ENCODE results near the gene RCL1. TPM values are rescaled to one million over a fixed set of nuclear protein-coding genes. Genes with fewer than 3 reads are reported as not detected.
"Not testable (repeated sequence)": the region's sequence is repeated elsewhere in the genome, so short reads cannot be mapped to it uniquely, and the experiment has no call there.

The RCL1 gene
- total and polyA plus RNA-seq, 2 donors (not counting 3 experiments of a cell fraction or from before 2014, with no cell fraction given): 12.9 to 13.2 TPM

DNA sequence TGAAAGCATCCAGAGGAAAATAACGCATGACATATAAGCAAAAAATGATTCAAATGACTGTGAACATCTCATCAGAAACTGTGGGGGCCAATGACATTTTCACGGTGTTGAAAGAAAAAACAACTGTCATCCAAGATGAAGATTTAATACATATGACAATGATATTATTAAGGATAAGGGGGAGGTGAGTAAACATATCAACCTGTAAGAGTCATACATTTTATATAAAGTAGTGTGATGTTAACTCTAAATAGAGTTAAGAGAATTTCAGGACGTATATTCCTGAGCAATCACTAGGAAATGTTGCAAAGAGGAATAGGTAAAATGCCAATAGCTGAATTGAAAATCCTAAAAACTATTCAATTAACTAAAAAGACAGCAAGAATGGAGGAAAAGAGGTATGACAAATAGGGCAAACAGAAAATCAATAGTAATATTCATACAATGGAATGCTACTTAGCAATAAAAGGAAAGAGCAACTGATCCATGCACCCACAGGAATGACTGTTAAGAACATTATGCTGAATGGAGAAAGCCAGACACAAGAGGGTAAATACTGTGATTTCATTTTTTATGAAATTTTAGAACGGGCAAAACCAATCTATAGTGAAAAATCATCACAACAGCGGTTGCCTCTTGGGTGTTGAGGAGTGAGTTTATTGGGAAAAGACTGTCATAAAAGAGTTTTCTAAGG lies 99.9 kb downstream of the RCL1 start:
- intact Hi-C loops (cut with micrococcal nuclease) (no loop called here), dilution Hi-C loops (cut with MboI; ENCODE audit: extremely low pct_ligation_motif_present, low sequenced_read_pairs) (no loop called here)
- ChIA-PET POLR2A (no interaction called here), CTCF (no interaction called here)
- no peak overlapping the region for H3K27ac ChIP-seq (ENCODE audit: insufficient read depth, low read depth, low read length)
- H4K20me1 ChIP-seq (replicated peaks; ENCODE audit: control insufficient read depth, extremely low read depth, insufficient read depth, low read length): no peaks in the 10 kb centered on the region
- no peak overlapping the region for H3K4me3 ChIP-seq (replicated peaks in 1 of 3; ENCODE audit: insufficient read depth in 1 of 3, low read depth in 1 of 3, low read length in 3 of 3)
- H3K27me3 ChIP-seq (ENCODE audit: control insufficient read depth in 2 of 2, insufficient read depth in 2 of 2, low read length in 2 of 2): no peaks in the 10 kb centered on the region
- DNase-seq (ENCODE audit: low read depth, low spot score) (no peak), FAIRE-seq (no peak)
- no peak overlapping the region for H3K4me2 ChIP-seq (ENCODE audit: insufficient read depth, low read length)
- H3K79me2 ChIP-seq (ENCODE audit: control insufficient read depth, insufficient read depth, low read length): no peaks in the 10 kb centered on the region
- no peak overlapping the region for H3K9ac ChIP-seq (replicated peaks; ENCODE audit: extremely low read depth, insufficient read depth, low read length)
- BruUV-seq (replicated peaks): no TSS peak
- no peaks in the 10 kb centered on the region for H3K9me1 ChIP-seq (replicated peaks; ENCODE audit: control insufficient read depth, extremely low read depth, insufficient read depth, low read length)
- H3K4me1 ChIP-seq (ENCODE audit: control insufficient read depth, extremely low read depth, insufficient read depth, low read length): no peaks in the 10 kb centered on the region
- H3K36me3 ChIP-seq (ENCODE audit: control insufficient read depth in 2 of 2, extremely low read depth in 1 of 2, insufficient read depth in 2 of 2, low read length in 2 of 2): no peaks in the 10 kb centered on the region
- H2AFZ ChIP-seq (ENCODE audit: low read depth, low read length): no peak overlapping the region
- no peak for TF ChIP-seq POLR2AphosphoS5 (IDR thresholded peaks at IDR 0.05; ENCODE audit: insufficient read depth, low read depth, low read length)
- TF ChIP-seq GATA2 (IDR thresholded peaks at IDR 0.05; ENCODE audit: insufficient read depth, insufficient read length, low read depth, low read length): no peak
- TF ChIP-seq POLR2A (IDR thresholded peaks at IDR 0.05; ENCODE audit: low read depth, low read length): no peak
- TF ChIP-seq MYC (IDR thresholded peaks at IDR 0.05; ENCODE audit: low read depth, low read length): no peak
- no peaks in the 10 kb centered on the region for H3K9me3 ChIP-seq (replicated peaks; ENCODE audit: control insufficient read depth, insufficient read depth, low read length)

DNA sequence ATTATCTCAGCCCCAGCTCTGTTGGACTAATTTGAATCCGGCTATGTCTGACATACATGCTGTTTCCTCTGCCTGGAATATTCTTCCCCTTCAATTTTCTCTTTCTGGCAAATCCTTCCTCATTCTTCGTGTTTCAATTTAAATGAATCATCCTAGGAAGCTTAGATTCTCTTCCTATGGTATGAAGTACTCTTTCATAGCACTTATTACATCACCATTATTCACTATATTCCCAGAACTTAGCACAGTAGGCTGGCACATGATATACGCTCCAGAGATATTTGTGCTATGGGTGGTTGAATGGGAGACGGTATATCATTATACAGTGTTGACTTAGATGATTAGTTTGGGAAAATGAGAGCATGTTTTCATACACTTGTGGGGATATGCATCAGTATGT lies 101.3 kb downstream of the RCL1 start:
- no peak overlapping the region for H3K4me3 ChIP-seq (replicated peaks in 1 of 3; ENCODE audit: insufficient read depth in 1 of 3, low read depth in 1 of 3, low read length in 3 of 3)
- H3K27me3 ChIP-seq (ENCODE audit: control insufficient read depth in 2 of 2, insufficient read depth in 2 of 2, low read length in 2 of 2): no peaks in the 10 kb centered on the region
- no peaks in the 10 kb centered on the region for H3K9me1 ChIP-seq (replicated peaks; ENCODE audit: control insufficient read depth, extremely low read depth, insufficient read depth, low read length)
- no peaks in the 10 kb centered on the region for H3K9me3 ChIP-seq (replicated peaks; ENCODE audit: control insufficient read depth, insufficient read depth, low read length)
- no peaks in the 10 kb centered on the region for H3K79me2 ChIP-seq (ENCODE audit: control insufficient read depth, insufficient read depth, low read length)
- intact Hi-C loops (cut with micrococcal nuclease) (no loop called here), dilution Hi-C loops (cut with MboI; ENCODE audit: extremely low pct_ligation_motif_present, low sequenced_read_pairs) (no loop called here)
- no peak overlapping the region for H2AFZ ChIP-seq (ENCODE audit: low read depth, low read length)
- H4K20me1 ChIP-seq (replicated peaks; ENCODE audit: control insufficient read depth, extremely low read depth, insufficient read depth, low read length): no peaks in the 10 kb centered on the region
- no TSS peak for BruUV-seq (replicated peaks)
- FAIRE-seq (no peak), DNase-seq (ENCODE audit: low read depth, low spot score) (no peak)
- H3K9ac ChIP-seq (replicated peaks; ENCODE audit: extremely low read depth, insufficient read depth, low read length): no peak overlapping the region
- ChIA-PET CTCF (interaction anchor here (1.0 to 1.8 kb wide), 4 partner anchors 8 to 31 kb away, joined by 3 to 5 read pairs (median 4); no protein-coding TSS in a partner anchor), POLR2A (no interaction called here)
- TF ChIP-seq POLR2A (IDR thresholded peaks at IDR 0.05; ENCODE audit: low read depth, low read length): no peak
- H3K27ac ChIP-seq (ENCODE audit: insufficient read depth, low read depth, low read length): no peak overlapping the region
- H3K4me1 ChIP-seq (ENCODE audit: control insufficient read depth, extremely low read depth, insufficient read depth, low read length): no peaks in the 10 kb centered on the region
- no peak overlapping the region for H3K4me2 ChIP-seq (ENCODE audit: insufficient read depth, low read length)
- no peaks in the 10 kb centered on the region for H3K36me3 ChIP-seq (ENCODE audit: control insufficient read depth in 2 of 2, extremely low read depth in 1 of 2, insufficient read depth in 2 of 2, low read length in 2 of 2)

DNA sequence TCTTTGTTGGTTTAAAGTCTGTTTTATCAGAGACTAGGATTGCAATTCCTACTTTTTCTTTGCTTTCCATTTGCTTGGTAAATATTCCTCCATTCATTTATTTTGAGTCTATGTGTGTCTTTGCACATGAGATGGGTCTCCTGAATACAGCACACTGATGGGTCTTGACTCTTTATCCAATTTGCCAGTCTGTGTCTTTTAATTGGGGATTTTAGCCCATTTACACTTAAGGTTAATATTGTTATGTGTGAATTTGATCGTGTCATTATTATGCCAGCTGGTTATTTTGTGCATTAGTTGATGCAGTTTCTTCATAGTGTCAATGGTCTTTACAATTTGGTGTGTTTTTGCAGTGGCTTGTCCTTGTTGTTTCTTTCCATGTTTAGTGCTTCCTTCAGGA lies 107.1 kb downstream of the RCL1 start:
- H3K4me1 ChIP-seq (ENCODE audit: control insufficient read depth, extremely low read depth, insufficient read depth, low read length); H3K27me3 ChIP-seq (ENCODE audit: control insufficient read depth in 2 of 2, insufficient read depth in 2 of 2, low read length in 2 of 2); H3K27ac ChIP-seq (ENCODE audit: insufficient read depth, low read depth, low read length); dilution Hi-C loops (cut with MboI; ENCODE audit: extremely low pct_ligation_motif_present, low sequenced_read_pairs); H3K9me3 ChIP-seq (replicated peaks; ENCODE audit: control insufficient read depth, insufficient read depth, low read length); H2AFZ ChIP-seq (ENCODE audit: low read depth, low read length); H3K36me3 ChIP-seq (ENCODE audit: control insufficient read depth in 2 of 2, extremely low read depth in 1 of 2, insufficient read depth in 2 of 2, low read length in 2 of 2); FAIRE-seq; H3K4me2 ChIP-seq (ENCODE audit: insufficient read depth, low read length); CTCF ChIA-PET; H3K9me1 ChIP-seq (replicated peaks; ENCODE audit: control insufficient read depth, extremely low read depth, insufficient read depth, low read length); DNase-seq (ENCODE audit: low read depth, low spot score); H4K20me1 ChIP-seq (replicated peaks; ENCODE audit: control insufficient read depth, extremely low read depth, insufficient read depth, low read length); H3K79me2 ChIP-seq (ENCODE audit: control insufficient read depth, insufficient read depth, low read length); H3K4me3 ChIP-seq (replicated peaks in 1 of 3; ENCODE audit: insufficient read depth in 1 of 3, low read depth in 1 of 3, low read length in 3 of 3); BruUV-seq (replicated peaks); intact Hi-C loops (cut with micrococcal nuclease); POLR2A ChIA-PET; H3K9ac ChIP-seq (replicated peaks; ENCODE audit: extremely low read depth, insufficient read depth, low read length): not testable (repeated sequence)

Data from endothelial cell of umbilical vein (primary cell).